ENCODE data around the gene PHF23. TPM values are rescaled to one million over a fixed set of nuclear protein-coding genes. Genes with fewer than 3 reads are reported as not detected.

PHF23 gene
- total and polyA plus RNA-seq, 10 donors, result 27.4 to 50.4 (median 37.7) TPM

DNA sequence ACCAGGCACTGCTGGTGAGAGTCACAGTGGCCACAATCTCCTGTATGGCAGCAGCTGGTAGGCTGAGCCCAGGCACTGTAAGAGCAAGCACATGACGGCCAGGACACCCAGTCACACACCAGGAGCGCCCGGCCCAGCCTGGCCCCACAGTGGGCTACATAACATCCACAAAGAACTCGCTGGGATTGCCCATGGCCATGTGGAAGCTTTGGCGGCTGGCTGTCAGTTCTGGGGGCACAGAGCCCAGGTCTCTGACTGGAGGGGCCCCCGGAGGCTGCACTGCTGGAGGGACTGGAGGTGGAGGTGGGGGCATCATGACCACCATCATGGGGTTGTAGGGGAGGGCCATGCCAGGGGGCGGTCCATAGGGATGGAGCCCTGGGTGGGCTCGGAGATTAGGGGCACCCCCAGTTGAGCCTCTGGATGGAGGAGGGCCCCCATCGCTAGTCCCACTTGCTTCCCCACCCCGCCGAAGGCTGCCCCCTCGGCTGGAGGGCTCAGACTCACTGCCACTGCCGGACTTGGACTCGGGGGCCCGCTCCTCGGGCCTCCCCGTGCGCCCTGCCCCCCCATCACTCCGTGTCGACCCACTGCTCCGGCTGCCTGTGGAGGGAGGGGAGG, 13.4 kb downstream of the PHF23 start:
- TF ChIP-seq POLR2A (IDR thresholded peaks at IDR 0.05), result no peak
- TF ChIP-seq, protein P1, sequence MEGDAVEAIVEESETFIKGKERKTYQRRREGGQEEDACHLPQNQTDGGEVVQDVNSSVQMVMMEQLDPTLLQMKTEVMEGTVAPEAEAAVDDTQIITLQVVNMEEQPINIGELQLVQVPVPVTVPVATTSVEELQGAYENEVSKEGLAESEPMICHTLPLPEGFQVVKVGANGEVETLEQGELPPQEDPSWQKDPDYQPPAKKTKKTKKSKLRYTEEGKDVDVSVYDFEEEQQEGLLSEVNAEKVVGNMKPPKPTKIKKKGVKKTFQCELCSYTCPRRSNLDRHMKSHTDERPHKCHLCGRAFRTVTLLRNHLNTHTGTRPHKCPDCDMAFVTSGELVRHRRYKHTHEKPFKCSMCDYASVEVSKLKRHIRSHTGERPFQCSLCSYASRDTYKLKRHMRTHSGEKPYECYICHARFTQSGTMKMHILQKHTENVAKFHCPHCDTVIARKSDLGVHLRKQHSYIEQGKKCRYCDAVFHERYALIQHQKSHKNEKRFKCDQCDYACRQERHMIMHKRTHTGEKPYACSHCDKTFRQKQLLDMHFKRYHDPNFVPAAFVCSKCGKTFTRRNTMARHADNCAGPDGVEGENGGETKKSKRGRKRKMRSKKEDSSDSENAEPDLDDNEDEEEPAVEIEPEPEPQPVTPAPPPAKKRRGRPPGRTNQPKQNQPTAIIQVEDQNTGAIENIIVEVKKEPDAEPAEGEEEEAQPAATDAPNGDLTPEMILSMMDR (IDR thresholded peaks at IDR 0.05 in 8 of 11, conservative IDR thresholded peaks at IDR 0.05 in 3 of 11), result no peak
- peak in 2 of 3 donors; percentile 30 to 40 for TF ChIP-seq POLR2AphosphoS5 (IDR thresholded peaks at IDR 0.05)
- no peak overlapping the region for H3K4me3 ChIP-seq
- no peaks in the 10 kb centered on the region for H3K27me3 ChIP-seq (replicated peaks in 1 of 7)
- intact Hi-C loops (cut with DNase I; ENCODE audit: low total_unique reads), result no loop called here
- H3K4me1 ChIP-seq, result peaks cover 2 to 29% (median 13%) of the 10 kb centered on the region in 6 donors
- peaks cover 0 to 99% (median 84%) of the 10 kb centered on the region in 6 donors for H3K36me3 ChIP-seq
- DNase-seq, result no peak
- no peak overlapping the region for H3K27ac ChIP-seq
- no peaks in the 10 kb centered on the region for H3K9me3 ChIP-seq
- 83 to 96% (median 89%) methylated on average over 16 to 21 of the region's 21 CpGs for WGBS, 5 donors

DNA sequence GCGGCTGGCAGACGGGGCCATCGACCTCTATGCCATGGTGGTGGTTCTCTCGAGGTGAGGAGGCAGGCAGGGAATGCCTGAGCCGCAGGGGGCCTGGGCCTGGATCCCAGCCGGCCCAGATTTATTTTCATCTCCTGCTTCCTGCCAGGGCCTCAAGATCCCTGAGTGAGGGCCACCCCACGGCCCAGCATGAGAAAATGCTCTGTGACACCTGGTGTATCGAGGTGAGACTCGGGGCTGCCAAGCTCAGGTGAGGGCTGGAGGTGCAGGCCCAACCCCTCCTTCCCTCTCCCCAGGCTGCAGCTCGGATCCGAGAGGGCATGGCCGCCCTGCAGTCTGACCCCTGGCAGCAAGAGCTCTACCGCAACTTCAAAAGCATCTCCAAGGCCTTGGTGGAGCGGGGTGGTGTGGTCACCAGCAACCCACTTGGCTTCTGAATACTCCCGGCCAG, 14.6 kb downstream of the PHF23 start:
- intact Hi-C loops (cut with DNase I; ENCODE audit: low total_unique reads), result no loop called here
- no peaks in the 10 kb centered on the region for H3K9me3 ChIP-seq
- TF ChIP-seq, protein P1 (IDR thresholded peaks at IDR 0.05 in 8 of 11, conservative IDR thresholded peaks at IDR 0.05 in 3 of 11), result no peak
- TF ChIP-seq POLR2AphosphoS5 (IDR thresholded peaks at IDR 0.05) (peak in 2 of 3 donors; percentile 7 to 47), POLR2A (IDR thresholded peaks at IDR 0.05) (no peak)
- no peak for DNase-seq
- peaks cover 9 to 36% (median 19%) of the 10 kb centered on the region in 6 donors for H3K4me1 ChIP-seq
- no peak overlapping the region for H3K4me3 ChIP-seq
- H3K36me3 ChIP-seq, result peaks cover 0 to 89% (median 76%) of the 10 kb centered on the region in 6 donors
- 68 to 85% (median 79%) methylated on average over 8 to 15 of the region's 15 CpGs for WGBS, 5 donors
- H3K27ac ChIP-seq, result peak overlapping the region in 1 of 8 donors; percentile 38
- no peaks in the 10 kb centered on the region for H3K27me3 ChIP-seq (replicated peaks in 1 of 7)

DNA sequence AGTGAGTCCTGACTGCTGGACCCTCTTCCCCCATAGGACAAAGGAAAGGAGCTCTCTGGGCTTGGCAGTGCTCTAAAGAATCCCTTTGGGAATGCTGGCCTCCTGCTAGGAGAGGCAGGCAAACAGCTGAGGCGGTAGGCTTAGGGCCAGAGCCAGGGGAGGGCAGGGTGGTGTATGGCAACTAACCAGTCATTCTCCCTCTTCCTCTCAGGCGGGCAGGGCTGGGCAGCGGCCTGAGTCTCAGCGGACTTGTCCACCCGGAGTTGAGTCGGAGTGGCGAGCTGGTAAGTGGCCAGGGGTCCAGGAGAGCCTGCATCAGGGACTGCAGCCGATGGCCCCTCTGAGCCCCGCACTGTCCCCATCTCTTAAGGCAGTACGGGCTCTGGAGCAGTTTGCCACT, 15.1 kb downstream of the PHF23 start:
- peak; percentile 23 to 66 (median 42) for TF ChIP-seq POLR2AphosphoS5 (IDR thresholded peaks at IDR 0.05)
- no peak for TF ChIP-seq POLR2A (IDR thresholded peaks at IDR 0.05)
- no peak for DNase-seq
- peaks cover 0 to 83% (median 70%) of the 10 kb centered on the region in 6 donors for H3K36me3 ChIP-seq

DNA sequence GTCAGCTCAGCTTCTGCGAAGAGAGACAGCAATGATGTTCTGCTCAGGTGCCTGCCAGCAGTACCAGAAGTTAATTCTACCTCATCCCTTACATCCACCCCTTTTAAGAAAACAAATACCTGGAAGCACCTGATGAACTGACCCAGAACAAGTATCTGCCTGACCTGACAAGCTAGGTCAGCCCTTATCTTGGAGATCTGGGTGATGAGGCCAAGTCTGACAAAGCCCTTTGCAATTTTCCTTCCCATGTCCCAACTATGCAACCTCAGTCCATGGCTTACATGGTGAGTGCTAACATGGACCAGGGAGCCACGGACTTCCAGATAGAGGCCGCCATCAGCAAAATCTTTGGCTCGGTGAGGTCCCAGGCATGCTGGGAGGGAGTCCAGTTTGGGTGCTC, 15.9 kb downstream of the PHF23 start:
- peaks cover 0 to 76% (median 63%) of the 10 kb centered on the region in 6 donors for H3K36me3 ChIP-seq
- H3K9me3 ChIP-seq, result no peaks in the 10 kb centered on the region
- TF ChIP-seq POLR2A (IDR thresholded peaks at IDR 0.05) (no peak), POLR2AphosphoS5 (IDR thresholded peaks at IDR 0.05) (no peak)
- TF ChIP-seq, protein P1 (IDR thresholded peaks at IDR 0.05 in 8 of 11, conservative IDR thresholded peaks at IDR 0.05 in 3 of 11), result no peak
- H3K4me3 ChIP-seq, result no peak overlapping the region
- H3K27me3 ChIP-seq (replicated peaks in 1 of 7), result no peaks in the 10 kb centered on the region
- no peak for DNase-seq
- 88 to 98% (median 93%) methylated on average over 4 of the region's 4 CpGs for WGBS, 5 donors
- peak overlapping the region in 1 of 8 donors; percentile 38 for H3K27ac ChIP-seq
- intact Hi-C loops (cut with DNase I; ENCODE audit: low total_unique reads), result no loop called here
- H3K4me1 ChIP-seq, result peaks cover 19 to 50% (median 32%) of the 10 kb centered on the region in 6 donors

More for the DNA sequence above, 15.1 kb downstream of the PHF23 start:
- Histone ChIP-seq H3K4me1 (peaks cover 14 to 42% (median 24%) of the 10 kb centered on the region in 6 donors), H3K9me3 (no peaks in the 10 kb centered on the region), H3K4me3 (no peak overlapping the region), H3K27ac (peak overlapping the region in 1 of 8 donors; percentile 38), H3K27me3 (replicated peaks in 1 of 7) (no peaks in the 10 kb centered on the region)
- intact Hi-C loops (cut with DNase I; ENCODE audit: low total_unique reads), result no loop called here
- 78 to 93% (median 91%) methylated on average over 9 to 10 of the region's 10 CpGs for WGBS, 5 donors
